SK-N-SH (cell line): ENCODE results near the gene ZC3H12C.

Experiments used
- EP300 ChIP-seq, 2 experiments: IDR thresholded peaks; 2 replicates each; pipeline versions ENCODE4 v1.4.0 to v1.6.1; 2012; ENCODE audit warnings: borderline replicate concordance in 1 of 2, low read depth in 1 of 2, low read length in 1 of 2
- FOXM1 ChIP-seq: IDR thresholded peaks from 2 replicates; pipeline ENCODE4 v1.4.0; 2012; ENCODE audit warnings: low read depth, mild to moderate bottlenecking
- GATA2 ChIP-seq: sonication (generic); formaldehyde crosslinking; IDR thresholded peaks from 2 replicates; pipeline ENCODE4 v1.5.0; 2020; ENCODE audit warnings: mild to moderate bottlenecking, missing genetic modification reagents
- JUND ChIP-seq: IDR thresholded peaks from 2 replicates; pipeline ENCODE4 v1.4.0; 2012
- POLR2AphosphoS5 ChIP-seq: IDR thresholded peaks from 2 replicates; pipeline ENCODE4 v1.6.1; 2012; ENCODE audit warnings: low read depth, low read length
- TF ChIP-seq, protein P1 (sequence below): fragments of 200-600 bp; sonication (generic); IDR thresholded peaks from 2 replicates; pipeline ENCODE4 v1.6.1; 2017; ENCODE audit warnings: antibody characterized with exemption, mild to moderate bottlenecking, moderate library complexity
- TF ChIP-seq, protein P2 (sequence below): IDR thresholded peaks from 2 replicates; pipeline ENCODE4 v1.4.0; 2012; ENCODE audit warnings: low read depth

DNA sequence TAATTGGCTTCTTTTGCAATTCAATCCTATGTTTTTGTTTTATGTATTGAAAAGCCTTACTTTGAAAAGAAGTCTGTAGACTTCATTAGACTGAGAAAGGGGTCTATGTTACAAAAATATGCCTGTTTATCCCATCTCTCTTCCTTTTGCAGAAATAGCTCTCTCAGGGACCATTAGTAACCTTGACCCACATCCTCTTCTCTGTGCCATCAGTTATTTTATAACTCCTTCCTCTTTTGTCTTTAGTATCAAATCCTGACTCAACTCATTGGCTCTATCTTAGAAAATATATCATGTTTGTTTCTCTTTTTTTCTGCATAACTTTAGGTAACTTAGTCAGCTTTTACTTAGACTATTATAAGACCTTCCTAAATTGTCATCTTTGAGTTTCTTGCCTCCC lies 20.3 kb downstream of the ZC3H12C start:
- TF ChIP-seq FOXM1 (no peak), GATA2 (no peak), POLR2AphosphoS5 (no peak), JUND (no peak), EP300 (IDR thresholded peaks at IDR 0.05; ENCODE audit: borderline replicate concordance in 1 of 2, low read depth in 1 of 2, low read length in 1 of 2) (no peak)
- TF ChIP-seq, protein P1, sequence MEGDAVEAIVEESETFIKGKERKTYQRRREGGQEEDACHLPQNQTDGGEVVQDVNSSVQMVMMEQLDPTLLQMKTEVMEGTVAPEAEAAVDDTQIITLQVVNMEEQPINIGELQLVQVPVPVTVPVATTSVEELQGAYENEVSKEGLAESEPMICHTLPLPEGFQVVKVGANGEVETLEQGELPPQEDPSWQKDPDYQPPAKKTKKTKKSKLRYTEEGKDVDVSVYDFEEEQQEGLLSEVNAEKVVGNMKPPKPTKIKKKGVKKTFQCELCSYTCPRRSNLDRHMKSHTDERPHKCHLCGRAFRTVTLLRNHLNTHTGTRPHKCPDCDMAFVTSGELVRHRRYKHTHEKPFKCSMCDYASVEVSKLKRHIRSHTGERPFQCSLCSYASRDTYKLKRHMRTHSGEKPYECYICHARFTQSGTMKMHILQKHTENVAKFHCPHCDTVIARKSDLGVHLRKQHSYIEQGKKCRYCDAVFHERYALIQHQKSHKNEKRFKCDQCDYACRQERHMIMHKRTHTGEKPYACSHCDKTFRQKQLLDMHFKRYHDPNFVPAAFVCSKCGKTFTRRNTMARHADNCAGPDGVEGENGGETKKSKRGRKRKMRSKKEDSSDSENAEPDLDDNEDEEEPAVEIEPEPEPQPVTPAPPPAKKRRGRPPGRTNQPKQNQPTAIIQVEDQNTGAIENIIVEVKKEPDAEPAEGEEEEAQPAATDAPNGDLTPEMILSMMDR, result no peak
- TF ChIP-seq, protein P2, sequence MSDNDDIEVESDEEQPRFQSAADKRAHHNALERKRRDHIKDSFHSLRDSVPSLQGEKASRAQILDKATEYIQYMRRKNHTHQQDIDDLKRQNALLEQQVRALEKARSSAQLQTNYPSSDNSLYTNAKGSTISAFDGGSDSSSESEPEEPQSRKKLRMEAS, result no peak
